ENCODE measurements around the gene SLC12A5.

Gene SLC12A5

DNA sequence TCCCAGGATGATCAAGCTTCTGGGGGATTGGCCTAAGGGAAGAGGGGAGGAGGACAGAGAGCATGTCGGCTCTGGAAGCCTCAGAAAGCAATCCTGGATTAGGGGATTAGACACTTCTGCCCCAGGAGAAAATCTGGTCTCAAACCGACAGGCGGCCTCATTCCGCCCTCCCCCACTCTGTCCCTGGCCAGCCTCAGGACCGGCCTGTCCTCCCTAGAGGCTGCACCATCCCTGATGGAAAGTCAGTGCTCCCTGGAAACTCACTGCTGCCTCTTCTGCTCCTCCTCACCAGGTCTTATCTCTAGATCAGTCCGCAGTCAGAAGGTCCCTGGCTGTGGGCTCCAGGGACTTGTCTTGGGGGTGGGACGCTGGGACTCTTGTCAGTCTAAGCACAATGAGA lies 905 bp upstream of the SLC12A5 start:
- DNase-seq (ENCODE audit: low read depth), result no peak

- no peak for DNase-seq (ENCODE audit: low read depth)
These were observed 1.4 kb downstream of the SLC12A5 start for GRCh38 chr20:46030284-46031013.

- DNase-seq (ENCODE audit: low read depth), result no peak
These were observed 2.1 kb downstream of the SLC12A5 start for GRCh38 chr20:46031014-46031569.

DNA sequence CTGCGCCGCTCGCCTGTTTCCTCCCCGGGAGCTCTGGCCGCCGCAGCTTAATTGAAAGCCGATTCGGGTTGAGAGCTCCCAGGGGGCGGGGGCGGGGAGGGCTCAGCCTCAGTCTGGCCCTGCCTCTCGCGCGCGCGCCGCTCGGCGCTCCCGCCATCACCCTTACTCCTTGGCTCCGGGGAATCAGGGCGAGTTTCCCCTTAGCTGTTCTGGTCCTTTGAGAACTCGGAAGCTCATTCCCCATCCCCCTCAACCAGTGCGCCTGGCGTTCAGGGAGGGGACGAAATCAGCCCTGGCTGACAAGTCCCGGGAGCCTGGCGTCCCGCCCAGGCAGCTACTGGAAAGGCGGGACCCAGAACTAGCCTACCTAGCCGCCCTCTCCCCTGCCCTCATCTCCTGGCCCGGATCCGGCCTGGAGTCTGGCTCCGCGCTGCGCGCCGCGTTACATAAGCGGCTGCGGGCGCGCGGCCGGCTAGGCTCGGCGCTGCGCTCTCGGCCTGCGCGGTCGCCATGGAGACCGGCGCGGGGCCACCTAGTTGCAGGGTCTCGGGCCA lies 2.8 kb downstream of the SLC12A5 start:
- DNase-seq (ENCODE audit: low read depth), result no peak

GRCh38 chr20:46034039-46034438 lies 5.0 kb downstream of the SLC12A5 start:
- DNase-seq (ENCODE audit: low read depth), result no peak

- DNase-seq (ENCODE audit: low read depth), result no peak
These were observed 6.2 kb downstream of the SLC12A5 start for GRCh38 chr20:46035253-46035652.

DNA sequence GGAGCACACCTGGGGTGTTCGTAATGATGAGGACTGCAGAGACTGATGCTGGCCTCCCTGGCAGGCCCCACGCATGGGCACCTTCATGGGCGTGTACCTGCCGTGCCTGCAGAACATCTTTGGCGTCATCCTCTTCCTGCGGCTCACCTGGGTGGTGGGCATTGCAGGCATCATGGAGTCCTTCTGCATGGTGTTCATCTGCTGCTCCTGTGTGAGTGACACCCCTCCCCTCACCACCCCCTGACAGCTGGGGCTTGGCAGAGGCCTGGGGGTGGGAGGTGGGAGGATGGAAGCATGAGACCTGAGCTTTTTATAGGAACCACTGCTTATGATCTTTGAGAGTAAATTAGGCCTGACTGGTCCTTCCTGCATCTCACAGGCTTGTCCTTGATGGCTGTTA lies 6.7 kb downstream of the SLC12A5 start:
- no peak for DNase-seq (ENCODE audit: low read depth)

- DNase-seq (ENCODE audit: low read depth), result no peak
These were observed 7.4 kb downstream of the SLC12A5 start for GRCh38 chr20:46036370-46036769.

DNA sequence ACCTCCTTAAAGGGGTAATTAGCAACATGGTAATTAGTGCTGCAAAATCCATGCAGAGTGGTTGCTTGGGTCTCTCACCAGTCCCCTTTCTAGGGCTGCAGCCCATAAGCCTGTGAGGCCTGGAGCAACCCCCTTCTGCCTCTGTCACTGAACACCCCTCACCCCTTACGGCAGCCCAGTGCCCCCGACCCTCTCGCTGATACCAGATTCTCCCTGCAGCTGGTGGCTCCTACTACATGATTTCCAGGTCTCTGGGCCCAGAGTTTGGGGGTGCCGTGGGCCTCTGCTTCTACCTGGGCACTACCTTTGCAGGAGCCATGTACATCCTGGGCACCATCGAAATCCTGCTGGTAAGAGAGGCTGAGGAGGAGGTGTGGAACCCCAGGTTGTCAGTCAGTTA lies 8.0 kb downstream of the SLC12A5 start:
- DNase-seq (ENCODE audit: low read depth), result no peak

GRCh38 chr20:46040902-46041535 lies 12.0 kb downstream of the SLC12A5 start:
- no peak for DNase-seq (ENCODE audit: low read depth)

DNA sequence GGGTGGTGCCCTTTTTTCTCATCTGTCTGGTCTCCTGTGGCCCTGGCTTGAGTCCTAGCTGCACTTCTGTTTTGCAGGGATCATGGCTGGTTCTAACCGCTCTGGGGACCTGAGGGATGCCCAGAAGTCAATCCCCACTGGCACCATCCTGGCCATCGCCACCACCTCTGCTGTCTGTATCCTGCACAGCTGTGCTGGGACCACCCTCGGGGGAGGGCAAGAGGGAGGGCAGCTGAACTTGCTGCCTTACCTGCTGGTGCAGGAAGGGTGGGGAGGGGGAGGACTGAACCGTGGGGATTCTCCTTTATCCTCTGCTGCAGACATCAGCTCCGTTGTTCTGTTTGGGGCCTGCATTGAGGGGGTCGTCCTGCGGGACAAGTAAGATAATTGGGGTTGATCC lies 14.5 kb downstream of the SLC12A5 start:
- no peak for DNase-seq (ENCODE audit: low read depth)

DNA sequence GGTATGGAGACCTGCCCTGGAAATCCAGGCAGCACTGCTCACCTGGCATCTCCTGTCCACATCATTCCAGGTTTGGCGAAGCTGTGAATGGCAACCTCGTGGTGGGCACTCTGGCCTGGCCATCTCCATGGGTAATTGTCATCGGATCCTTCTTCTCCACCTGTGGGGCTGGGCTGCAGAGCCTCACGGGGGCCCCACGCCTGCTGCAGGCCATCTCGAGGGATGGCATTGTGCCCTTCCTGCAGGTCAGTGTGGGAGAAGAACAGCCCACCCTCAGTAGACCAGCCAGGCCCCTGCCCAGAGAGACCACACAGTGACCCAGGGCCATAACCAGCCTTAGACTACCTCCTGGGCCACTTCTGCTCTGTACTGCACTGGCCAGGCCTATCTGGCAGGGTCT lies 15.9 kb downstream of the SLC12A5 start:
- no peak for DNase-seq (ENCODE audit: low read depth)

DNA sequence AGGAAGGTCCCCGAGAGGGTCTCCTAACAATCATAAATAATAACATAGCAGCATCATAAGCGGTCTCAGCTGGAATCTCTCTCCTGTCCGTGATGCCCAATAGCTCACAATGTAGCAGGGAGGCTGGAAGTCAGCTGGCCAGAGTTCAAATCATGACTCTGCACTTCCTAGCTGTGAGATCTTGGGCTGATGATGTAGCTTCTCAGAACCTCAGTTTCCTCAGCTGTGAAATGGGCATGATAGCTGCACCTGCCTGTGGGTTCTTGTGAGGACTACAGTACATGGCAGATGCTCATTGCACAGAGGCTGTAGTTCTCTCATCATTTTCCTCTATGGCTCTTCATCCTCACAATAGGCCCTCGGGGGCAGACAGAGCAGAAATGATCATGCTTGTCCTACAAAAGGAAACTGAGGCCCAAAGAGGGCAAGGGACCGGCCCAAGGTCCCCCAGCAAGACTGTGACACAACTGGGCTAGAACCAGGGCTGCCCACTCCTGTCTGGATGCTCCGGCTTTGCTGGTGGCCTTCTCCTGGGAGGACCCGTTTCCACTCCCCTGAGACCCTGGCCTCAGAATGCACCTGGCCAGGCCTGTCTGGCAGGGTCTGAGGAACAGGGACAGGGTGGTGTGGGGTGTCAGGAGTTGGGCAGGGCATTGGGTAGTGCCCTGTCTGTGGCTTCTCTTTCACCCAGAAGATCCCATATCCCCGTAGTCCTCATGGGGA lies 17.7 kb downstream of the SLC12A5 start:
- DNase-seq (ENCODE audit: low read depth), result no peak

DNA sequence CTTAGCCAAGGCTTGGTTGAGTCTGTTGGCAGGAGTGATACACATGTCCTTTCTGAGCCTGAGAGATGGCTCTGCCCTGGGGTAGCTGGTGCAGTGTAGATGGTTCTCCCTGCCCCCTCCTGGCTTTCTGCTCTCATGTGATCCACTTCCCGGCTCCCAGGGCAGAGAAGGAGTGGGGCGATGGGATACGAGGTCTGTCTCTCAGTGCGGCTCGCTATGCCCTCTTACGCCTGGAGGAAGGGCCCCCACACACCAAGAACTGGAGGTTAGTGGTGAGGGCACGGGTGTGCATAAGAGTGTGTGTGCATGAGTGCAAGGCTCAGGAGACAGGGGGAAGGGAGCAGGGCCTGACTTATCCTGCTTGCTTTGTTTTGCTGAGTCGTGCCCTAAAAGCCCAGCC lies 18.8 kb downstream of the SLC12A5 start:
- no peak for DNase-seq (ENCODE audit: low read depth)

DNA sequence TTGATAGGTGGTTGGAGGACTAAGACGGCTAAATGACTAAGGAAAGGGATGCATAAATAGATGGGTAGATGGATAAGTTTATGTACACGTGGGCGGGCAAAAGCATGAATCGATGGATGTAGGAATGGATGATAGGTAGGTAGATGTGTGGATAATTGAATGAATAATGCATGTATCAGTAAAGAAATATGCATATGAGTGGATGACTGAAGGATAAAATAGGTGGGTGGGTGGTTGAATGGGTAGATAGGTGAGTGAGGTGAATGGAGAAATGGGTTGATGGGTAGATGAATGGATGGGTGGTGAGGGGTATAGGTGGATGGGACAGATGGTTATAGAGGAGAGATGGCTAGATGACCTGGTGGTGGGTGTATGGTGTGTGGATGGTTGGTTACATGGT lies 20.2 kb downstream of the SLC12A5 start:
- no peak for DNase-seq (ENCODE audit: low read depth)

GRCh38 chr20:46049815-46050214 lies 20.8 kb downstream of the SLC12A5 start:
- no peak for DNase-seq (ENCODE audit: low read depth)

DNA sequence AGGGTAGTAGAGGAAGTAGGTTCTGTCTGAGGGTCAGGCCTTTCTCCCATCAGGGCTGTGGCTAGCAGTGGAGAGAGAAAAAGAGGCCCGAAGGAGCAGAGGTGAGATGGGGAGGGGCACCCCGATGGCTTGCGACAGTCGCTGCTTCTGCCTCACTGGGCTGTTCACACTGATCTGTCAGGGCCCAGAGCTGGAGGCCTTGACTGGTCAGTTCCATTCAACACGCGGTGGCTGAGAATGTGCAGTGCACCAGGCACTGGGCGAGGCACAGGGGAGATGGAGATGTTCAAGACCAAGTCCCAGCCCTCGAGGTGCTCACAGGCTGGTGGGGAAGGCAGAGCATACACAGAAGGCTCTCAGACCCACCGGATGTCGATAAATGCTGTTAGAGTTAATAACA lies 21.4 kb downstream of the SLC12A5 start:
- no peak for DNase-seq (ENCODE audit: low read depth)

DNA sequence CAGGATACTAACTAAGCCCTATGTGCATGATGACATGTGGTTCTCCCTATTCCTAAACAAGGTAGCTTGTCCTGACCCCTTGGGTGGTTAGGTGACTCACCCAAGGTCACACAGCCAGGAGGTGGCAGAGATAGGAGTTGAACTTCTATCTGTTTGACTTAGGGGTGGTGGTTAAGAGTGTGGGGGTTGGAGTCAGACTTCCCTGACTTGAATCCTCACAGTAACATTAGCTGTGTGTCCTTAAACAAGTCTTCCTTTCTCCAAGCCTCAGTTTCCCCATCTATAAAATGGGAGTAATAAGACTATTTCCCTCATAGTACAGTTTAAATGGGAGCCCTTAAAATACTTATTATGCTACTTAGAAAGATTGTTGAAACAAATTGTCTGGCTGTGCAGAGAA lies 21.9 kb downstream of the SLC12A5 start:
- no peak for DNase-seq (ENCODE audit: low read depth)

DNA sequence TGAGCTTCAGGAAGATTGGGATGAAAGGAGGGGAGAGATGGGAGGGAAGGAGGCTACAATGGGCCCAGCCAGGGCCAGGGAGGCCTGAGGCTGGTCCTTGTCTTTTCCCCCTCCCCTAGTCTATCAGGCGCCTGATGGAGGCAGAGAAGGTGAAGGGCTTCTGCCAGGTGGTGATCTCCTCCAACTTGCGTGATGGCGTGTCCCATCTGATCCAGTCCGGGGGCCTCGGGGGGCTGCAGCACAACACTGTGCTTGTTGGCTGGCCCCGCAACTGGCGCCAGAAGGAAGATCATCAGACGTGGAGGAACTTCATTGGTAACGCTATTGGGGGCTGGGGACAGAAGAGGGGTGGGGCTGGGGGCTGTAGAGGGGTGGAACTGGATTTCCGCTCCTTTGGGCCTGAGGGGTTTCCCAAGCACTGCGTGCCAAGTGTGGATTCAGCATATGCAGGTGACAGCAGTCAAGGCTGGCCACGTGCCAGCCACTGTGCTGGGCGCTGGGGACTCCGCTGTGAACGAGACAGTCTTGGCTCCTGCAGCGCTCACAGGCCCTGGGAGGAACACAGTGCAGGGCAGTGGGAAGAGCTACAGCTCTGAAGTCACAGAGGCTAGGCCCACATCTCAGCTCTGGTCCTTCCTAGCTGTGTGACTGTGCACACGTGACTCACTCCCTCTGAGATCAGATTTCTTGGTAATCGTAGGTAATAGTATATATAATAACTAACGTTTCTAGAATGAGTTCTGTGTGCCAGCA lies 22.7 kb downstream of the SLC12A5 start:
- DNase-seq (ENCODE audit: low read depth), result no peak

GRCh38 chr20:46053416-46053815 lies 24.4 kb downstream of the SLC12A5 start:
- no peak for DNase-seq (ENCODE audit: low read depth)

GRCh38 chr20:46054606-46055005 lies 25.6 kb downstream of the SLC12A5 start:
- DNase-seq (ENCODE audit: low read depth), result no peak

GRCh38 chr20:46055269-46055668 lies 26.3 kb downstream of the SLC12A5 start:
- DNase-seq (ENCODE audit: low read depth), result no peak
